C1 segment of cervical spinal cord (tissue), 14 donors: ENCODE measurements around the gene BFSP1.

ENCODE experiments used
- DNase-seq, 14 donors: peaks; one replicate each; lab custom pipeline; 2025; lab: John Stamatoyannopoulos, UW

Gene BFSP1

DNA sequence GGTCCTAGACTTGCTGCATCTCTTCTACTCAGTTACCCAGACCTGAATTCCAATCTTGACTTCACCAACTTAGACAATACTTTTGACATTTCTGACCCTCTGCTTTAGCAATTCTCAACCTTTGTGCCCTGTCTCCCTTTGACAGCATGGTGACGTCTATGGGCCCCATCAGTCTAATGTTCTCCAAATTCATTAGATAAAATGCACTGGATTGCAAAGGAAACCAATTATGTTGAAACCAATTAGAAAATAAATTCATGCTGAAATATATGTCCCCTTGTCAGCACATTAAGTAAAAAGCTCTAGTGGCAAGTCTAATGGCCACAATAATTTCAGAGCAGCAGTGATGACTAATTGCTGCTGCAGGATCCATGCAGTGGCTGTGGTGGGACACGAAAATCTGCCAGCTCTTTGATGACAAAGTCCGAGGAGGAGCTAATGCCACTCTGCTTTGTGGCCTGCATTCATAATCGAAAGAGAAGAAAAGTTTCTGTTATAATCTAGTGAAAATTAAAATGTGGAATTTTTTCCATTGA, 64.0 kb downstream of the BFSP1 start:
- DNase-seq, result no peak

DNA sequence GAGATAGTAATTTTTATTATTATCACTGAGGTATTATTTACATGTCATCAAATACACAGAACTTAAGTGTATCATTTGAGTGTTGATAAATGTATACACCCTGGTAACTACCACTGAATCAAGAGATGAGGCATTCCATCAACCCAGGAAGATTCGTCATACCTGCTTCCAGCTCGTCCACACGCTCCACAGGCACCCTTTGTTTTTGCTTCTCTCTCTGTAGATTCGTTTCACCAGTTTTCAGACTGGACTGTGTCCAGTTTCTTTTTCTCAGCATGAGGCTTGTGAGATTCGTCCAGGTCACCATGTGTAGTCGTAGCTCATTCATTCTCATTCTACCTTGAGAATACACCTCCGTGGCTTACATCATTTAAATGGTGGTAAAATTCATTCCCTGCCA, 64.5 kb downstream of the BFSP1 start:
- no peak for DNase-seq

DNA sequence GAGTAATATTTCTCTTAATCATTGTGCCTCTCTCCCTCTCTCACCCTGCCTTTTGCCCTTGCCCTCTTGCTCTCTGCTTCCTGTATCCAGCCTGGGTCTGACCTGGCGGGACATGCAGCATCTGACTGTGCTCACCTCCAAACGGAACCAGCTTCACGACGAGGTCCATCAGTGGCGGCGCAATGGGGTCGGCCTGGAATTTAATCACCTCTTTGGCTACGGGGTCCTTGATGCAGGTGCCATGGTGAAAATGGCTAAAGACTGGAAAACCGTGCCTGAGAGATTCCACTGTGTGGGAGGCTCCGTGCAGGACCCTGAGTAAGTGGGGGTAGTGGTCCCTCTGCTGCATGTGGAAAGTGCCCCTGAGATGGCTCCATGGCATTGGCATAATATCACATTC, 65.9 kb downstream of the BFSP1 start:
- no peak for DNase-seq

DNA sequence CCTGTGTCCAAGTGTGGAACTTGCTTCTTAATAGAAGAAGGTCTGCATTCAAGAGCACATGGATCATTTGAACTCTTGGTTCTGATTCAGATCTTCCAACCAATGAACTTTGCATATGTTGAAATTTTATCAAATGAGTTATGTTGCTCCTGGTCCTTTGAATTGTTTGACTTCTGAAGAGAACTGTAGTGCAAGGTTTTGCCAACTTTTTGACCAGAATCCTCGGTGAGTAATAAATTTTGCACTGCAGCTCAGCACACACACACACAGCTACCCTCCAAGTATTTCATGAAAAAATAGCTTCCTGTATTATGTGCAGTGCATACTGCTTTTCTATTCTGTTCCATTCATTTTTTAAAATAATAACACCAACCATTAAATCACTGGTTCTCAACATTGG, 67.5 kb downstream of the BFSP1 start:
- no peak for DNase-seq

DNA sequence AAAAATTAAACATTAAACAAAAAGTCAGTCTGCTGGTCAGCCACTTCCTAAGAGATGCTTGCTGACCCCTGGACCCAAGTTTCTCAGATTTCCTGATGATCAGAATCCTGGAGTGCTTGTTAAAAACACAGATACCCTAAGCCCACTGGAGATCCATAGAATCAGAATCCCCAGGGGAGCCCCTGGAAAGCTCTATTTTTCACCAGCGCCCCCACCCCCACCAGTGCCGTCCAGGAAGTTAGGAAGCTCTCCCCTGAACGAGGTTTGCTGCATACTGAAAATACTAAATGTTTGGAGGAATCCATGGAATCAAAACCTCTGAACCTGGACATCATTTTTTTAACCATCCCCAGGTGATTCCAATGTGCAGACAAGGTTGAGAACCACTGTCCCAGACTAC, 69.2 kb downstream of the BFSP1 start:
- no peak for DNase-seq

DNA sequence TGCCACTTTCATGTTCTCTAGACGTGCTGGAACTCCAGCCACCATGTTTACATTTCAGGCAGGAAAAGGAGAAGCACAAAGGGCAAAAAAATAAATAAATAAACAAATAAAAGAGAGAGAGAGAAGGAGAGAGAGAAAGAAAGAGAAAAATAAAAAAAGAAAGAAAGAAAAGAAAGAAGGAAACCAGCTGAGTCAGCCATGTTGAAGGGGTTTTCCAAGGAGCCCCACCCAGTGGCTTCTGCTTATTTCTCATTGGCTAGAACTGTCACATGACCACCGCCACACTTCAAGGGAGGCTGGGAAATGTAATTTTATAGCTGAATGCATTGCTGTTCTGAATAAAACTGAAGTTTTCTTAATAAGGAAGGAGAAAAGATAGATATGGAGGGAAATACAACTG, 71.1 kb downstream of the BFSP1 start:
- no peak for DNase-seq

DNA sequence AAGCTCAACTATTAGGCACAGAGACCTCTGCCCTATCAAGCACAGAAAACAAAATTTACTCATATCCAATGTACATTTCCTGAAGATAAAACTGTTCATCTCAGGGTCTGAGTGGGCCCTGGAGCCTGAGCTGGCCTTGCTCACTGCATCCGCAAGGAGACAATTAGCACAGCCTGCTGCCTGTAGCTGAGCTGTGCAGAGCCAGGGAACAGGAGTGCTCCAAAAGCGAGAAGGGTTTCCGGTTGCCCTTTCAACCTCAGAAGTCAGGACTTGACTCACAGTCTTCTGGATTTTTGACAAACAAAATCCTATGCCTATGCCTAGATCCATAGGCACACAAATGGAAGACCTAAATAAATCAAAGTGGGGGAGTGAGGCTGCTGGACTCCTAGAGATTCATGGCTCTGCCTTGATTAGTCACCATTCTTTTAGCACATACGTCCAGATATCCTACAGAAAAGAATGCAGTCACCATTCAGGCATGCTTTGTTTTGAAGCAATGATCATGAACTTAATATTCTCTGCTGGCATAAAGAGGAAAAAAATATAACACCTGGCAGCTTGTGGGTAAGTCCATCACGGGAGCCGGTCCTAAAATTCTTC, 73.5 kb downstream of the BFSP1 start:
- no peak for DNase-seq

DNA sequence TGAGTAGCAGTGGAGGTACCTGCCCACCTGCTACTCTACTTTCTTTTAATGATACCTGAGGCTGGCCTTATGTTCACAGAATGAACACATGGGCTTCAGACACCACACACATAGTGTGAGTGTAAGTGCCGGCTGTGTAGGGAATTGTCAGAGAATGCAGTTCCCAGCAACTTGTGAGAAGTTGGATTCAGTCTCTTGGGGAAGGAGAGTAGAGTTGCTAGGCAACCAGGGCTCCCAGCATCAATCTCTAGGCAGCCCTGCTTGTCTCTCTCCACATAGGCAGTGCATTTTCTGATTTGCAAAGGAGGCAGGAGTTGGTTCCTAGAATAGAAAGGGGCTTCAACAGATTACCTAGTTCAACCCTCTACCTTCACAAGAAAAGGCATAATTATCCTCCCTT, 74.1 kb downstream of the BFSP1 start:
- DNase-seq, result no peak

DNA sequence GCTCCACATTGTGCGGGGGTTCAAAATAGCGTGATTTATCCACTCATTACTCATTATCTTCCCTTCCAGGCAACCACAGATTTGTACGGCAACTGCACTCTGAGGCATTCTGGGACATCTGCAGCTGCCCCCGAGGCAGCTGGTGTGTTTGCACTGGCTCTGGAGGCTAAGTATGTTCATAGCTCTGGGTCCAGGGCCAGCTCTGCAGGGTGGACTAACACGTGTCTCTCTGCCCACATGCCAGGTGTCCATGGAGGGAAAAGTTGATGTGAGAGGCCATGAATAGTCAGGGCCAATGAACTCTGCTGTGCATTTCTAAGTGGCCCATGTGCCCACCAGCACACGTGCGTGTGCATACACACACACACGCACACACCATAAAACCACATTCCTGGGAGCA, 74.9 kb downstream of the BFSP1 start:
- DNase-seq, result no peak

DNA sequence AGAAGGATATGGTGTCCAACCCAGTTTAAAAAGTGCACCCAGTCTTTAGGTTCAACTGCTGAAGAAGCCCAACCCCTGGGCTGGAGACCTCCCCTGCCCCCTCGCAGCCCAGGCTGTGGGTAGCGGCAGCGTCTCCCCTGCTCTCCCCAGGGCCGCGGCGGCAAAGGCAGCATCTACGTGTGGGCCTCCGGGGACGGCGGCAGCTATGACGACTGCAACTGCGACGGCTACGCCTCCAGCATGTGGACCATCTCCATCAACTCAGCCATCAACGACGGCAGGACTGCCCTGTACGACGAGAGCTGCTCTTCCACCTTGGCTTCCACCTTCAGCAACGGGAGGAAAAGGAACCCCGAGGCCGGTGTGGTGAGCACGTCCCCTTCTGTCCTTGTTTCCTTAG, 77.6 kb downstream of the BFSP1 start:
- no peak for DNase-seq

DNA sequence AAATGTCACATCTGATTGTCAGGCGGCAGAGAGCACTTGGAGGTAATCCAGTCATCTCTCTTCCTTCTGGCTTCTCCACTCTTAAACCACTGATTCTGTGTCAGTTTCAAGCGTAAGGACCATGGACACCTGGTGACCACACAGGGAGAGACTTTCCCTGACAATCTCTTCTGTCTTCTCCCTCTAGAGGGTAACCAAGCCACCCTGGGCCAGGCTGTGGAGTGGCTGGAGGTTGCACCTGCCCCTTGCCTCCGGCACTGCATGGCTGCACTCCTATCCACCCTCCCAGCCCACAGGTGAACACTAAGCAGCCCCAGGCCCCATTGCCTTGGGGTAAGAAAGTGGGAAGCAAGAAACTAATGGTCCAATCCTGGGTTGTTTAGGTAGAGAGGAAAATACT, 78.7 kb downstream of the BFSP1 start:
- DNase-seq, result no peak

DNA sequence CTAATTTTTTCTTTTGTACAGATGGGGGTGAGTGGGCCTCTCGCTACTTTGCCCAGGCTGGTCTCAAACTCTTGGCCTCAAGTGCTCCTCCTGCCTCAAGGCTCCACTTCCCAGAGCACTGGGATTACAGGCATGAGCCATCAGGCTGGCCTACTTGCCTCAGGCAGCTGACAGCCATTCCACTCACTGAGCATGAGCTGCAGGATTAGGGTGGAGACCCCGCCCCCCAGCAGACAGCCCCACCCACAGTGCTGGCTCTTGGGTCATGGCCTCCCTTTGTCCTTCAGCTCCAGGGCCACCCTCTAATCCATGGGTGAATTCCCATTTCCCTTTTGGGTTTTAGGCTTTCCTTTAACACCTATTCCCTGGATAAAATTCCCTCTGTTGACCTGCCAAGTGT, 82.1 kb downstream of the BFSP1 start:
- DNase-seq, result no peak

DNA sequence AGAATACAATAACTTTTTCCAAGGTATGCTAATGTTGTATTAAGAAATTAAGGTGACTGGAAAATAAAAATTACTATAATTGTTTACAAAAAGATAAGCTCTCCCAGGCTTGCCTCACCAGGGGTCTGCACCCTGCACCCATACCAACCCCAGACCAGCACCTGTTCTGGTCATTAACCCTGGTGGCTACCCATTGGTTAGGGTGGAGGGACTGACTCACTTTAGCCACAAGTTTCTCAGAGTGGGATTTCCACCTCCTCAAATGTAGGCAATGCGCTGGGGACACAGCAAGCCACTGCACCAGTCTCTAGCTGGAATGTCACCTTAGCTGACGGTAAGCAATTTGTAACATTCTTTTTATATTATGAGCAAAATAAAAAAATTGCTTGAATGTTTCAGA, 83.1 kb downstream of the BFSP1 start:
- DNase-seq, result no peak

DNA sequence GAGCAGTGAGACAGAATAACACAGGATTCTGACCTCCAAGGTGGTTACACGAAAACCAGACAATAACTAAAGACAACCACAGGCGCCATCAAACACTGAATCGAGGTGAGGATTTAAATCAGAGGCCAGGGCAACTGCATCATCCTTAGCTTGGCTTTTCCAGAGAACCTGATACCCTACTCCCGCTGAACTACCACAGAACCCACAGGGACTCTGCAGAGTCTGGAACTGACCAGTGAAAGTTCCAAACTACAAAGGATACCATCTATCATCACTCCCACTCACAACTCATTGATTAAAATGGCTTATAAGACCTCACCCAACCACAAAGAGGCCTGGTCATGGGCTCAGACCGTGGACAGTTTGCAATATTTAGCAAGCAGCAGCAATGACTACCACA, 85.0 kb downstream of the BFSP1 start:
- DNase-seq, result no peak

DNA sequence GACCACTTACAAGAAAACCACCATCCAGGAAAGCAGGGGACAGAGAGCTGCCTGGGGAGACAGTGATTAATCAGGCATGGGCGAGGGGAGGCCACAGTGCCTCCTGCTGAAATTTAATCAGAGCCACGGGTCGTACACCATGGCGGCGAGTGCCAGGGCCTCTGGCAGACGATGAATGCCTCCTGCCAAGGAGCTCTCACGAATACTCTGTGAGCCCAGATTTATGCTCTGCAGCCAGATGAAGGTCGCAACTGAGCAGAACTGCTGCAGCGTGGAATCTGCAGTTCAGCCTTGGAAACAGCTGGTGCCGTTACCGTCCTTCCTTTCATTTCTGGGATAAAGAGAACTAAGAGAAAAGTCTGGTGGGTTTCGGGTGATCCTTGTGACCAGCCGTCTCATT, 85.6 kb downstream of the BFSP1 start:
- DNase-seq, result peak in 1 of 14 donors; percentile 7

DNA sequence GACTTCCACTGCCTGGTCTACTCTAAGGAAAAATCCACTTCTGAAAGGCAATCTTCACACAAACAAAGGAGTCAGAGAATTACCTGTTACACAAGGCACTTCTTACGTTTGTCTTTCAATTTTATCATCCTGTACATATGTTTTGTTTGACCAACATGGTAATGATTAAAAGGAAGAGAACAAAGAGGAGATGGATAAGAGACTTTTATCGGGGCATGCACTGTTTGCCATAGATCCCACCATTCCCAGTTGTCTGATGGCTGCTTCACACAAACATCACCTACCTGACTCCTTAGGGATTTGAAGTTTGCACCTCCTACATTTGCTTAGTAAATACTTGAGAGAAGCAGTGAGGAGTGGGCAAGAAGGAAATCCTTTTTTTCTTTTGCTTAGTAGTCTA, 87.1 kb downstream of the BFSP1 start:
- DNase-seq, result no peak
